GM19328 (cell line): ENCODE data around the gene RNF145.
"Not testable (repeated sequence)": the region's sequence is repeated elsewhere in the genome, so short reads cannot be mapped to it uniquely, and the experiment has no call there.

ENCODE experiments used
- ATAC-seq: cut with Tn5 transposase; IDR thresholded peaks from one replicate; pipeline ENCODE4 v1.9.1; 2021; ENCODE audit warnings: mild to moderate bottlenecking, moderate library complexity; ENCODE audit not compliant: unreplicated experiment

RNF145 gene

DNA sequence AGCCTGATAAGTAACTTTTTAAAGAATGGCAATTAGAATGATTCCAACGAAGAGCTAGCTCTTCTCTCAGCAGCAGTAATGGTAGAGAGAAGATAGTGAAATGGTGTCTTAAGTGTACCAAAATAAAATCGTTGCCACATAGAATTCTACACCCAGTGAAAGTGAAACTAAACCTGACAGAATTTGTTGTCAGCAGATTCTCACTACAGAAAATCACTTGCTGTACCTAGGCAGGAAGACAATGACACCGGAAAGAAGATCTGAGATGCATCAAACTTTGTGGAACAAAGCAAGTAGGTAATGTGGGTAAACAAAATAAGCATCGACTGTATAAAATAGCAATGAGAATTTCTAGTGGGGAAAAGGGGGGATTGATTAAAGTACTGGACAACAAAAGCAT is 88.9 kb downstream of the RNF145 start:
- ATAC-seq = no peak

DNA sequence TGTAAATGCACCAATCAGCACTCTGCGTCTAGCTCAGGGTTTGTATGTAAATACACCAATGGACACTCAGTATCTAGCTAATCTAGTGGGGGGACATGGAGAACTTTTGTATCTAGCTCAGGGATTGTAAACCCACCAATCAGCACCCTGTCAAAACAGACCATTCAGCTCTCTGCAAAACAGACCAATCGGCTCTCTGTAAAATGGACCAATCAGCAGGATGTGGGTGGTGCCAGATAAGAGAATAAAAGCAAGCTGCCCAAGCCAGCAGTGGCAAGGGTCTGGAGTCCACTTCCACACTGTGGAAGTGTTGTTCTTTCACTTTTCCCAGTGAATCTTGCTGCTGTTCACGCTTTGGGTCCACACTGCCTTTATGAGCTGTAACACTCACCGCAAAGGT is 89.5 kb downstream of the RNF145 start:
- not testable (repeated sequence) for ATAC-seq

DNA sequence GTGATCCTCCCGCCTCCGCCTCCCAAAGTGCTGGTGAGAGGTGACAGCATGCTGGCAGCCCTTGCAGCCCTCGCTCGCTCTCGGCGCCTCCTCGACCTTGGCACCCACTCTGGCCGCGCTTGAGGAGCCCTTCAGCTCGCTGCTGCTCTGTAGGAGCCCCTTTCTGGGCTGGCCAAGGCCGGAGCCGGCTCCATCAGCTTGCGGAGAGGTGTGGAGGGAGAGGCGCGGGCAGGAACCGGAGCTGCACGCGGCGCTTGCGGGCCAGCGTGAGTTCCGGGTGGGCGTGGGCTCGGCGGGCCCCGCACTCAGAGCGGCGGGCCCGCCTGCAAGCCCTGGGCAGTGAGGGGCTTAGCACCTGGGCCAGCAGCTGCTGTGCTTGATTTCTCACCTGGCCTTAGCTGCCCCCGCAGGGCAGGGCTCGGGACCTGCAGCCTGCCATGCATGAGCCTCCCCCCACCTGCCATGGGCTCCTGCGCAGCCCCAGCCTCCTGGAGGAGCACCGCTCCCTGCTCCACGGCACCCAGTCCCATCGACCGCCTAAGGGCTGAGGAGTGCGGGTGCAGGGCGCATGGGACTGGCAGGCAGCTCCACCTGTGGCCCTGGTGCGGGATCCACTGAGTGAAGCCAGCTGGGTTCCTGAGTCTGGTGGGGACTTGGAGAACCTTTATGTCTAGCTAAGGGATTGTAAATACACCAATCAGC is 90.2 kb downstream of the RNF145 start:
- not testable (repeated sequence) for ATAC-seq

DNA sequence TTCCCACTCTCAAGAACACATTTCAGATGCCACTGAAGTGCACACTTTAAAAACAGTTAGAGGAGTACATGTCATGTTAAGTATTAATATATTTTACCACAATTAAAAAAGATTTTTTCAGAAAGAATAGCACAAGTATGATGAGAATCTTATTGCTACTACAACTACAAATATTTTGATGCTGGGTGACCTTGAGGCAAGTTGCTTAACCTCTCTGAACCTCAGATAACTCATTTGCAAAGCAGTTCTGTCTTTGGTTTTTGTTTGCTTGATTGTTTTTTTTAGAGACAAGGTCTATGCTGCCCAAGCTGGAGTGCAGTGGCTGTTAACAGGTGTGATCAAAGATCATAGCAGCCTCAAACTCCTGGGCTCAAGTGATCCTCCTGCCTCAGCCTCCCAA is 95.9 kb downstream of the RNF145 start:
- no peak for ATAC-seq

DNA sequence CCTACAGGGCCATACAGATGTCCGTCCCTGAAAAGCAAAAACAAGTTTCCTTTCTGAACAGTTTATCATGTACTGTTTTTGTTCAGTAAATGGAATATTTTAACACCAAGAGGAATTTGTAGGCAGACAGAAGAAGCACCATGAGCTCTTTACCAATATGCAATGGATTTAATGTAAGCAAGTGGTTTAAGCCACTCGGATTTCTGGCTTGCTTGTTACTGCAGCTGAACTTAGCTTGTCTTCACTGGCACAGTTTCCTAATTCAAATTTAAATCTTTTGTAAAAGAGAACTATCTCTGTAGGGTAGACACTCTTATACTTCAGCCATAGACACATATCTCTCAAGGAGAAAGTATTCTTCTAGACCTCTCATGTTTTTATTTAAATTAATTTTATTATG is 96.9 kb downstream of the RNF145 start:
- no peak for ATAC-seq
